ENCODE results near the gene ARID3C.

The ARID3C gene

DNA sequence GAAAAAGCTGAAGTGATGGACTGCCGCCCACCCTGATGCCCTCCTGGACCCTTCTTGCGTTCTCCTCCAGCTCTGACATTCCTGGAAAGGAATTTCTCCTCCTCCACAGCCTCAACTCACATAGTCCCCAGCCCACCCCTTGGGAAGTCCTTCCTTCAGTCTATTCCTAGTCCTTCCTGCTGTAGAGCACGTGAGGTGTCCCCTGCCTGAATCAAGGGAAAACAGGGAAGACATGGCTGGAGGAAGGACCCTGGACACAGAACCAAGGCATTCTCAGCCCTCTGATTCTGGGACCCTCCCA lies 3.7 kb downstream of the ARID3C start:
- DNase-seq = no peak

DNA sequence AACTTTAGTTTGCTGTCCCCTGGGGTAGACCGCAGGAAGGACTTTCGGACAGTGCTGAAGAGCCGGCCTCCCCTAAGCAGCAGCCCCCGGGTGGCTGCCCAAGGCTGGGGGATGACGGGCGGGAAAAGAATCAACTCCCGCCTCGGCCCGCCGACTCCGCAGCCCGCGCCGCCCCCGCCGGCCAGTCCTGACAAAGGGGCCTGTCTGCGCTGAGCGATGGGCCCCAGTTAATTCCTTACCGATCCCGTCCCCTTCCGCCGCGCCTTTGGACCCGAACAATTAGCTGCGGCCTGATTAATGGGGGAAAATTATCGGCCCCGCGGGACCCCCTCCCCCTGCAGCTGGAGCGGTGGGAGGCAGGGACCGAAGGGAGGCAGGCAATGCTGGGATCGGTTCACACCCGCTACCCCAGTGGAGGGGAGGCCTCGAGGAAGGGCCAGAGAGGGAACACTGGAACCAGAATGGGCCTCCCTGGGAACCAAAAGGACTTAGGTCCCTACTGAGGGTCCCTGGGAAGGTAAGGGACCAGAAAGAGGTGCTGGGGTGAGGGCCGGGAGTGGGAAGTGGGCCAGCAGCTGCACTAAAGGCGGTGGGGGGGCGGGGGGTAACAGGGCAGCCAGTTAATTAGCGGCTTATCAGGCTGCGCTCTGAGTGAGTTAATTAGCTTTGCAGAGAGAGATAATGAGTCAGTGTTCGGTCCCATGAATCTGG lies 4.2 kb downstream of the ARID3C start:
- no peak for DNase-seq

DNA sequence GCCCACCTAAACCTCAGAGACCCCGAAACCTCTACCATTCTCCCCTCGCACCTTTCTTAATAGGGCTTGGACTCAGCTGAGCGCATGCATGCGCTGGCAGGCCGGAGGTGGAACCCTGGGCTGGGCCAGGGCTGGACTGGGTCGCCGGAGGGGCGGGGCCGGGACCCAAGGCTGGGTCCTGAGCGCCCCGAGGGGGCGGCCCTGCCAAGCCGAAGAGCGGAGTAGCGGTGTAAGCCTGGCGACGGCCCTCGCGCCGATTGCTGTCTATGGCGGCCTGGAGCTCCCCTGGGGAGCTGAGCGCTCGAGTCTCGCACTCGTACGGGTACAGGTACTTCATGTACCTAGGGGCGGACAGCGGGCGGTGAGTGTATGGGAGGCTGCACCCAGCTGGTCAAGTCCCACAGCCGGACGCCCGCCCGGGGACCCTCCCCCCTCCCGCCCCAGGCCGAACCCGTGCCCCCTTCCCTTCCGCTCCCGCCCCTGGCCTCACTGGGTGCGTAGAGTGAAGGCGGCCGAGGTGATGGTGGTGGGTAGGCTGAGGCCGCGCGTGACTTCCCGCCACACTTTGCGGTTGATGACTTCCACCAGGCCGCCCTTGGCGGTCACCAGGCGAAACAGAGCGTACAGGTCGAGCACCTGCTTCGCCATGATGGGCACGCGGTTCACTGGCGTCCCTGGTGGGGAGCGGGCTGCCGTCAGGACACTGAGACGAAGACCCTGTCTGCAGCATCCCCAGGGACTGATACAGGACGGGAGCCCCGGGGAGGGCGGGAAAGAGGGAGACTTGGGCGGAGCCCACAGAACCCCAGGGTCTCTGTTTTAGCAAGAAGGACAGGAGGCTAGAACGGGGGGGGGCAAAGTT lies 5.3 kb downstream of the ARID3C start:
- DNase-seq = no peak

DNA sequence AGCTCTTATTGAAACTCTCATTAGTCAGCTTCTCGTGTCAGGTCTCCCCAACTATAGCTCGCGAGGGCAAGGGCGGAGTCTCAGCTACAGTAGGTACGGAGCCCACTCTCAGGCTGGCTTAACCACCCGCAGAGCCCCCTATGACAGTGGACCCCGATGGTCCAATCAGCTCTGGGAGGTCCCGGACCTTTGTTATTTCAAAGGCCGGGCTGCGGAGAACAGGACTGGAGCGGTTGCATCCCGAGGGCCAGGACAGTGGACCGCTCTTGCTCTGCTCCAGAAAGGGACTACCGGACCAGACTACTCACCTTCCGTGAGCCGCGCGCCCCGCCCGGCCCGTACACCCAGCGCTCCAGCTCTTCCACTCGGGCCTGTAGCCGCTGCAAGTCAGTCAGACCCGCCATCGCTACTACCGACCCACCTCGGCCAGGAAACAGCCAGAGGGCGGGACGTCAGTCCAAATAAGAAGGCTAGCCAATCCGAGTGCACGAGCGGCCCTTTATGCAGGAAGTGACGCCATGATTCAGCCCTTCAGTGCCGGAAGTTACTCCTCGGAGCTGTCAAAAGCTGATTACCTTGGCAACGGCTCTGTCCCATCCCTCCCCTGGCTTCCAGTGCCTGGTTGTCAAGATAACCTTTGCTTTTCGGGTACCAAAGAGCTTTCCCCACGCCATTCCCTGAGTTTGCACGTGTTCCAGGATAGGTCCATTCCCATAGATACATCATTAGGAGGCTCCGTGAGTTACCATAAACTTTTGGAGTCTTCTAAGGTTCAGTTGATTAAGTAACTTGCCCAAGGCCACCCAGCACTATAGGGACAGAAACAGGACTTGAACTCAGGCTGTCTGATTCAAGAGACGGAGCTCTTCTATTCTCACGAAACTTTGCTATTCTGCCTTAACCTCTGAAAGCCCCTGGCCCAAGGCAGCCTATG lies 8.5 kb downstream of the ARID3C start, which contains the start of gene DCTN3:
Gene DCTN3, minus strand, starts transcription at position 435 of the 934 bp plus-strand sequence. Its CDS starts 31 bp downstream, at position 404.
- DNase-seq = peak; percentile 98

DNA sequence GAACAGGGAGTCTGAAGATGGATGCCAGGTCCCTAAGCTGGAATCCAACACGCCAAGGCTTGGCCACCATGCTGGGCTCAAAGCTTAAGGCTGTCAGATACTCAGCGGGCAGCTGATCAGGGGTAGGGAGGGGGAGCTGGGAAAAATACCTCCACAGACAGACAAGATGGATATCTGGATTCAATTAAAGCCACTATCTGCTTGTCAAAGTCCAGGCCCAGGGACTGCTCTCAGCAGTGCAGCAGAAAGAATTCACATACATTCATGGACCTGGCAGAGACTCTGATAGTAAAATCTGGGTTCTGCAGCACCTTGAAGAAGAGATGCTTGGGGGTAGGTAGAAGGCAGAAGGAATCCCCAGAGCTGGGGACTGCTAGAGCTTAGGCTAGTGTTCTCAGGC lies 13.7 kb downstream of the ARID3C start:
- no peak for DNase-seq

DNA sequence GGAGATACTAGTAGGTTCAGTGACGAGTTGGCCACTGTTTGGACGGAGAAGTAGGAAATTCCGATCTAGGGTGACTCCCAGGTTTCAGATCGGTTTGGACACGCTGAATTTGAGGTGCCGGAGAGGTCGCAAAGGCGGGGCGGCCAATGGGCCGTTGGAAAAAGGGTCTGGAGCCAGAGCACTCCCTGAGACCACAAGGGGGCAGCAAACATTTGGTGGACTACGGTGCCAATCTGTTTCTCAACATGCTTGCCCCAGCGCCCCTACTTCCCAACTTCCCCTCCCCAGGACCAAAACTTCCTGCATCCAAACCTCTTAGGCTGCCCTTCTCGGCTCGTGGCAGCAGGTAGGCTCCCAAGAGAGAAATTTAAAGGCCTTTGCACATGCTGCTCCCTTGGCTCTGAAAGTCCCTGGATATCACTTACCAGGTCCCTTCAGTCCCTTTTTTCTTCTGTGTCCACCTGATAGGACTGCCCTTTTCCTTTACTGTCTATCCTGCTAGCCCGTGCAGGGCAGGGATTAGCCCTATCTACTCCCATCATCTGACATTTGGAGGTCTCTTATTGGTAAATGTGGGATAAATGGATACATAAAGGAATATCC lies 16.0 kb downstream of the ARID3C start:
- DNase-seq = peak; percentile 36

DNA sequence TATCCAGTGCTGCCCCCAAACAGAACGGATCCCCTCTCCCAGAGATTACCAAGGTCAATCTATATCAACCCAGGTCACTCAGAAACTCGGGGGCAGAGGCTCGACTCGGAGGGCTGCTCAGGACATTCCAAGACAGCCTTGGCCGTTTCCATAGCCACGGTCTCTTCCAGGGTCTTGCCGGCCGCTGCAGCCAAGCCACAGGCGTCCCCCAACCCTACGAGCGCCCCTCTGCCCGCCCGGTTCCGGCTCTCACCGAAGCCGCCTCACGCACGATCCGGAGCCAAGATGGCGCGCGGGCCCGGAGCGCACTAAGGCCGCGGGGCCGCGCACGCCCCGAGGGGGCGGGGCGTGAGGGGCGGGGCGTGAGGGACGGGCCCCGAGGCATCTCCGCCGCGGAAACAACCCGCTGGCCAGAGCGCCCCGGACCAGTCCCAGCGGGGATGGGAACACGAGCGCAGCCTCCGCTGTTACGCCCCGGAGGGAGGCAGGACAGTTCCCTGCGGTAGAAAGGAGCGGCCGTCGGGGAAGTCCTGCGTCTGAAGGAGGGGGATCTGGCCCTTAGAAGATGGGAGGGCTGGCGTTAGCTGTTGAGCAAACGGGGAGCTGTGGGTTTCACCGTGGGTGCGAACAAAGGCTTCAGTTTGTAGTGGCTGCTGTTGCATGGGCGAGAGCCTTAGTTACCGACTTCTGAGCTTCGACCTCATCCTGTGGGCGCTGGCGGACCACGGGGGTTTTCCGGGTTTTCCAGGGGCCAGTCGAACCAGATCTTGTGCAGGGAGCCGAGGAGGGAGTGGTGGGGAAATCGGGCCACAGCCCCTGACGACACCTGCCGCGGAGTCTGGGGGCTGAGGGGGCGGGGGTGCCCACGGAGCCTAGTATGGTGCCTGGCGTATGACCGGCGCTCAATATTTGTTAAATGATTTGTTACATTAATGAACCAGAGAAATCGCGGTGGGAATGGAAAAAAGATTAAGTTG lies 16.8 kb downstream of the ARID3C start, which contains the start of gene RPP25L:
Gene RPP25L, minus strand, starts transcription at position 287 of the 977 bp plus-strand sequence. CDS start 801 bp downstream, outside the sequence.
- peak; percentile 70 for DNase-seq

DNA sequence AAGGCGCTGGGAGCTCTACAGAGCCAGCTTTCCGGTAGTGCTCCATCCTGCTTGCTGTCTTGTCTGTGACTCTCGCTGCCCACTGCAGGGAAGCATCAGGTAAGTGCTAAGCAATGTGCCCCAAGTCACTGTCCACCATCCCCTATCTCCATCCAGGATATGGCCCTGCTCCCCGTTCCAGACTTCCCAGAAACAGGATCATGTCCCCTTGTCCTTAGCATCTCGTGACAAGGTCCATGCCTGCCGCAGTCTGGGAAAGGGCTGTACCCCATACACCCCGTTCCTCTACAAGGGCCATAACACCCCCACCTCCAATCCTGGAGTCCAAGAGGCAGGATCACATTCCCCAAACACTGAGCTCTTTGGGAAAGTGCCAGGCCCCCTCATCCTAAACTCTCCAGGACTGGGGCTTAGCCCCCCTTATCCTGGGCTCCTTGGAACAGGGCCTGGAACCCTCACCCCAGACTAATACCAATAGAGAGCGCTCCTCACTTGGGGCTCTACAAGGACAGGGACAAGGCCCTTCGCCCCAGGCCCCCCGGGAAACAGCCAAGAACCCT lies 17.5 kb downstream of the ARID3C start:
- no peak for DNase-seq

DNA sequence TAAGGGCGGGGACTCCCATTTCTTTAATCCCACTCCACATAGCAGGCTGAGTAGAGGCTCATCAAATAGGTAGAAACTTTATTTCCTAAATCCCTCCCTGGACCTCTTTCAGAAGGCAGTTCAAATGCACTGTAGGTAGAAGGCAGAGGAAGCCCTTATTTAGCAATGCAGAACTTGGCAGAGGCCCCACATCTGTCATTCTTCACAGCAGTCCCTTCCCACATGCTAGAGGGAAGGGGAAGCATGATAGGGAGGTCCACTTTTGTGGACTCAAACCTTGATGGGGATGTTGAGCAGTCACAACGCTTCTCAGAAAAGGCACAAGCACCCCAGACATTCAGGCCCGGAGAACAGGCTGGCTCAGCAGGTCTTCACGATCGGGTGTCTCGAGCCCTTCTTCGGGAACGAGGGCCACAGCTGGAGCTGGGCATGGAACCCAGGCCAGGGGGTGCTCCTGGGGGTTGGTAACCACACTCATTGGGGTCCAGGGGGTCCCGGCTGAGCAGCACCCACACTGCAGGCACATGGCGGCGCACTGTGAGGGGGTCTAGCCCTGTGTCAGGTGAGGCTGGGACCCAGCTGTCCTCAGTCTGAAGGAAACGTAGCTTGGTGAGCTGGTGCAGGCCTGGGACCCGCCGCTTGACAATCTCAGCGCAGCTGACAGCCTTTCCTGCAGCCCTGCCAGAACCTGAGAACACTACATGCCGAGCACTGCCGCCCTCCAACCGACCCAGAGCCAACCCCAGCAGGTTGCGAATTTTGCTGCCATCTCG lies 18.2 kb downstream of the ARID3C start:
- DNase-seq = no peak

DNA sequence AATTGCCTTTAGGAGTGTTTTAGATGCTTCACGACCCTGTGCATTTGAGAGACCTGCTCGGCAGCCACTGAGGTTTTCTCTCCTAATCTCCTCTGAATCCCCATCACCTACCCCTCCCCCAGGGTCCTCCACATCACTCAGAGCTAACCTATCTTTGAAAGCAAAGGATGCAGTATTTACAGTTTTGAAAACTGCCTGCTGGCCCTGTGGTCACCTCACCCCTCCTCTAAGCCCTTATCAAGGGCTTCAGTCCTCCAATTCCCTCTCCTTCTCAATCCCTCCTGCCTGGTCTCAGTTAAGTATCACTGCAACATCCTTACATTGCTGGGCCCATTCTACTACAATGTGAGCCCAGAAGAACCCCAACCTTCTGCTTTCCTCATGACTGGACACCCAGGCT lies 21.5 kb downstream of the ARID3C start:
- no peak for DNase-seq

DNA sequence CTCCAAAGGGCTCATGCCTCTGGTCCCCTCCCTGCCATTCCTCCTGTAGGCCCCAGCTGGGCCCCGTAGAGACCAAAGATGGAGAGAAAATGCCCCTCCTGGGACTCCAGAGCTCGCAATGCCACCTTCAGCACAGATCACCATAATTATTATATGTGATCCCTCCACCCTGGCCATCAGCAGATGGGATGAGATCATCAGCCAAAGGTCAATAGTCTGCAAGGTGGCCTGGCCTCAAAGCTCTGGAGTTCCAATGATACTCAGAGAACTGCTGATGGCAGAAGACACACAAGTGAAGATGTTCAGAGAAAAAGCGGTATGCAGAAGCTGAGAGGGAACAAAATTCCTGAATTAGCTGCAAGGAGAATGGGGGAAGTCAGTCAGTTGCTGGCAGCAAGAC lies 22.0 kb downstream of the ARID3C start:
- no peak for DNase-seq

DNA sequence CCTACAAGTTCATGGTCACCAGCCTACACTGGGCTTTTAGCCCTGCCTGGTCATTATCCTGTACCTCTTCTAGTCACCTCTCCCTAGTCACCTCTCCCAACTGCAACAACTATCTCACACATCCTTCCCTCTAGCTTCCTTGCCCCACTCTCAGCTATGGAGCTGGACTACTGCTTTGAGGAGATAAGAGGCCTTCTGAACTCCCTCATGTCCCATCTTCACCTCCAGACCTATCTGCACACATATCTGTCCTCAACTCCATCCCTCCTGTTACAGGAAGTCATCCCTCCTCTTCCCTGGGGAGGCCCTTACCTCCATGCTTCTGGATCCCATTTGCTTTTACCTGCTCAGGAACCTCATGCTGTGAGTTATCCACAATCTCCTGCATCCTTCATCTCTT lies 22.7 kb downstream of the ARID3C start:
- no peak for DNase-seq

DNA sequence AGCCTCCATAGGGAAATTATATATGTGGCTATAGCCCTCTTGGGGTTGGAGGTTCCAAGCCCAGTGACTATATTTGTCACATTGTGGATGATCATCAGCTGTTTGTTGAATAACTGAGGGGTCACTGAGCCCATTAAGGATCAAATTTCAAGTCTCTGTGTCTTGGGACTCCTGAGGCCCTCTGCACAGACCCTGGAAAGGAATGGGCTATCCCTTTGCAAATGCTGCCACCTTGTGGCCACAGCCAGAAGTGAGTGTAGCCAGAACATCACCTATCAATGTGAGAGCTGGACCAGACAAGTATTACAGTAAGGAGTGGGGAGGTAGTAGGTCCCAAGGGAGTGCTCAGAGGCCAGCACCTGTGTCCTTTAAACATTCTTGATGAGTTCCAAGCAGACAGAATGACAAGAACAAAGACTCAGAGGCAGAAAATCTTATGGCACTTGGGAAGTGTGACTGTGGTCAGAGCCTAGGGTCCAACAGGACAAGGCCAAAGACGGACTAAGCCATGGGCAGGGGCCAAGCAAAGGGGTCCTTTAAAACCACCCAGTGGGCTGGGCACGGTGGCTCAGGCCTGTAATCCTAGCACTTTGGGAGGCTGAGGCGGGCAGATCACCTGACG lies 25.1 kb downstream of the ARID3C start:
- peak; percentile 68 for DNase-seq

DNA sequence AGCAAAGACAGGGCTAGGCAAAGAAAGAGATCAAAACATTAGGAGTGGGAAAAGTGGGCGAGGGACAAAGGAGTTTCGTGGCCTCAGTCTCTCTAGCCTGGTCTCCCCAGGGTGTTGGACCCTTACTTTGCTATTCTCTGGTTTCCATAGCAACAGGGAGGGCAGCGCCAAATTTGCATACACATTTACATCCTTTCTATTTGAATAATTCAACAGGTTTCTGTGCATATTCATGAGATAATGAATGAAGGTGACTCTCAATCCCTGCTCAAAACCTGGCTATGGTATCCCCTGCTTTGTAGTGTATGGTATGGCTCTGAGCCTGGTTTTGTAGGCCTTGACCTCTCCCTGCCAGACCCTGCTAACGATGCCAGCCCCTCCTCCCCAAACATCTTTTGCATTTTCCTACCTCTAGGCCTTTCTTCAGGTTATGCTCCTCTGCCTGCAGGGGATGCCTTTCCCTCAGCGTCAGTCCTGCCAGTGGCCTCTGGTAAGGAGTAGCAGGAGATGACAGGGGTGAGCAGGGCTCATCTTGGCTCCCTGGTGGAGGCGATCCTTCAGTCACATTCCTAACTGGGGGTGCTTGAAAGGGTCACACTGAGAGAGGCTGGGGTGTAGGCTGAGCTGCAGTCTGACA lies 26.8 kb downstream of the ARID3C start:
- no peak for DNase-seq

DNA sequence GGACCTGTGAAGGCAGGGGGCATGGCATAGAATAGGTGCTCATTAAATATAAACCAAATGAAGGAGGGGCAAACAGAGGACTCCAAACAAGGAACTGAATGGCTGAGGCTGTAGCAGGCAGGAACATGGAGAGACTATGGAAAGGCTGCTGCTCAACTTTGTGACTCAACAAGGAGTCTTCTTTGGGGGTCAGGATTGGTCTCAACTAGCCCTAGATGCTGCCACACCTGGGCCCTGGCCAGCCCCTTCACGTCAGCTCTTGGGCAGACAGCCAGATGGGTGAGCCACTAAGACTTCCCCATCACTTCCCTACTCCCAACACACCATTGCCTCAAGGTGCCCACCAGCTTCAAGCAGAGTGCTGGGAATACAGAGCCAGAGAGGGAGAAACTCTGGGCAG lies 28.0 kb downstream of the ARID3C start:
- DNase-seq = no peak

DNA sequence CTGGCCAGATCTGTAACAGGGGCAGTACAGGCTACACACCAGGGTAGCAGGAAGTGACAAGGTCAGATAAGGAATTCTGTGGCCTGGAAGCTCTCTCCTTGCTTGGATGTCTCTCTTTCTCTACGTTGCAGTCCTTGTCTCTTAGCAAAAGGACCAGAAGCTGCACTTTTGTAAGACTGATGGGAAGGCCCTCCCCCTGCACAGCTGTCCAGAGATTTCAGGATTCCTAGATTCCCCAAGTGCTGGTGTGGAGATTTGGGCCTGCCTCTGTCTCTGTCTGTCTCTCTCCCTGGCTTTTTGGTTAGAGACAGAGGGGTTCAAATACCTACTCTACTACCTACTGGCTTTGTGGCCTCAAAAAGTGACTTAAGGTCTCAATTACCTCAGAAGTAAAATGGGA lies 29.3 kb downstream of the ARID3C start:
- no peak for DNase-seq

DNA sequence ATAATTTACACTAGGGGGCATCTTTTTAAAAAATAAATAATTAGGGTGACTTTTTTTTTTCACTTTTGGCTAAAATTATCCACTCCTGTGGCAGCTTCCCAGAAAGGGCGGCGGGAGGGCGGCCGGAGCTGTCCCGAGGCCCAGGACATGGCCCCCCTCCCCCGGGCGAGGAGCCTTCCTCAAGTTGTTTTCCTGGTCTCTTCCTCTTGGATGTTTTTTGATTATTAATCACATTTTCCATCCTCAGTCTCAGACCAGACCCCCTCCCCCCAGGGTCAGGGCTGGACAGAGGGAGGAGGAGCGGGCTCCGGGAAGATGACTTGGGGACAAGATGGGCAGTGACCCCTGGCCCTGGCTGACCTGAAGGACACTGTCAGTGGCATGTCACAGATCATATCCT lies 34.7 kb downstream of the ARID3C start:
- no peak for DNase-seq

DNA sequence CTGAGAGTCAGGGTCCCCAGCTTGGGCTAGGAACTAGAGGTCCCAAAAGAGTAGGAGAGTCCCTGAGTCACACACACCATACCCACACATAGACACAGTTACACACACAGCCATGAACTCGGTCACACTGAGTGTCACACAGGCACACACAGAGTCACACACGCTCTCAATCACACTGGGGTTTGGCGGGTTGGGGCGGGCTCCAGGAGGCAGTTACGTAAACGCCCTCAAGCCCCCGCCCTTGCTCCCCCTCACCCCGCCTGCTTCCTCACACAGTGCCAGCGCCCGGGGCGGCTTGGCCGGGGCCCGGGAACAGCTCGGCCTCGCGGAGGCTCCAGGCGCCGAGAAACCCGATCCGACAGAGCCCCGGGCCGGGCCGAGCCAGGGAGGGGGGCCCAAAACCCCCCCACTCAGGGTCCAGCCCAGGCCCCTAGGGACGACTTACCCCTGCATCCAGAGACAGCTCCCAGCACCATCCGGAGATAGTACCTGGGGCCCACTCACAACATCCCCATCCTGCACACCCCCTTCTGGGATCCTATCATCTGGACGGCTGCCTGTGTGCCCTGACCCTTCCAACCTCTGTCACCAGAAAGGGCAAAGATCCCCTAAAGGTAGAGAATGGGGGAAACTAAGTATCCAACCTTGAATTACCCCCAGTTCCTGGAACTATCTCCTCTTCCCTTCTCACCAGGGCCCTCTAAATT lies 35.8 kb downstream of the ARID3C start:
- DNase-seq = no peak

All from amniotic stem cell (primary cell).